ENCODE results near the gene CD180. TPM values are rescaled to one million over a fixed set of nuclear protein-coding genes. Genes with fewer than 3 reads are reported as not detected.

The CD180 gene
- total RNA-seq, 1 experiment from 2014 or later: not detected

GRCh38 chr5:67149951-67150523 is 46.6 kb downstream of the CD180 start (continued):
- TF ChIP-seq CTCF (IDR thresholded peaks at IDR 0.05 in 2 of 3, conservative IDR thresholded peaks at IDR 0.05 in 1 of 3; ENCODE audit: borderline replicate concordance in 1 of 3, insufficient read depth in 1 of 3, low read depth in 2 of 3, low read length in 2 of 3): peak; percentile 11 to 39 (median 39); a peak in 3 of 6 replicates
- TF ChIP-seq, protein P1, sequence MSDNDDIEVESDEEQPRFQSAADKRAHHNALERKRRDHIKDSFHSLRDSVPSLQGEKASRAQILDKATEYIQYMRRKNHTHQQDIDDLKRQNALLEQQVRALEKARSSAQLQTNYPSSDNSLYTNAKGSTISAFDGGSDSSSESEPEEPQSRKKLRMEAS (IDR thresholded peaks at IDR 0.05): no peak

DNA sequence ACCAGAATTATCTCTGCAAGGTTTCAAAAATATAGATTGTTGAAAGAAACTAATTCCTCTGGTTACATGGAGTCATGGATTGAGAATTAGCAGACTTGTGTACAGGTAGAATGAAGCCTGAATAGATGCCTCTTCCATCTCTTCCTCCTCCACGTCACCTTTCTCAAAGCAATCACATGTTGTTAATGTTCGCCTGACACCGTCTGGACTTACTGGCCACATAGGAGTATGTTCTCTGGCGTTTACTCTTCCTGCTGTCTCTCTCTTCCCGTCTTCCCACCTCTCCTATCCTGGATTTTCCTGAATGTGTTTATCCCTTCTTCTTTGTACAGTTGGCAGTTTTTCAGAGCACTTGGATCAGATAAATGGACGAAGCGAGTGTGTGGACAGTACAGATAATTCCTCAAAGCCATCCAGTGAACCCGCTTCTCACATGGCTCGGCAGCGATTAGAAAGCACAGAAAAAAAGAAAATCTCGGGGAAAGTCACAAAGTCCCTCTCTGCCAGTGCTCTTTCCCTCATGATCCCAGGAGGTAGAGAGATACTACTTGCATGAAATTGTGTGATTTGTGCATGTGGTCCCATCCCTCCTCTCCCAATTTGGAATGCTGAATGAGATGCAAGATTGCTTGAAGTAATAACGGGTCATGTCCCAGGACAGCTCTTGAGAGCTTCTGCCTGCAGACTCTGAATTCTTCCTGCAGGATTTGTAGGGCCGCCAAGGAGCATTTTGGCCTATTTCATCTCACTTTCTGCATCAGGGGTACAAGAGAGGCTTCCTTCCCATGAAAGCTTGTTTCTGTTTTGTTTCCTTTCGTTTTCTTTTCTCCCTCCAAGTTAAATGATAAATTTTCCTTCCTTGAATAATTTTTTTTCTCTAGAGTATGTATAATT is 47.3 kb downstream of the CD180 start:
- no peak for DNase-seq (ENCODE audit: low read depth, low spot score)
- no peak for ATAC-seq
- POLR2A ChIA-PET: interaction anchor here (1.4 kb wide), 1 partner anchor 17 kb away, joined by 4 read pairs; no protein-coding TSS in a partner anchor
- no peak overlapping the region for H3K4me2 ChIP-seq (ENCODE audit: low read length)
- no peak for TF ChIP-seq SIN3A (IDR thresholded peaks at IDR 0.05; ENCODE audit: low read depth)
- no peaks in the 10 kb centered on the region for H3K9me3 ChIP-seq (ENCODE audit: control insufficient read depth in 1 of 2, insufficient read depth in 1 of 2, low read depth in 1 of 2, low read length in 2 of 2)
- RAD21 ChIA-PET (ENCODE audit: low non-redundant PET in 1 of 2, low total read pairs in 2 of 2, uncharacterized antibody in 2 of 2, unreplicated experiment in 2 of 2): no interaction called here
- H3K79me2 ChIP-seq (ENCODE audit: insufficient read depth, low read length): no peaks in the 10 kb centered on the region
- H3K36me3 ChIP-seq (ENCODE audit: control insufficient read depth in 1 of 2, insufficient read depth in 2 of 2, low read length in 2 of 2): no peaks in the 10 kb centered on the region
- no peak overlapping the region for H3K9ac ChIP-seq (ENCODE audit: low read length)
- BruUV-seq (replicated peaks): no TSS peak
- no peak overlapping the region for H3K4me3 ChIP-seq (replicated peaks in 1 of 2; ENCODE audit: low read depth in 1 of 2, low read length in 2 of 2)
- H3K27ac ChIP-seq (ENCODE audit: low read depth, low read length): no peak overlapping the region
- no peaks in the 10 kb centered on the region for H3K9me2 ChIP-seq (ENCODE audit: insufficient read depth)
- H3K27me3 ChIP-seq (ENCODE audit: insufficient read depth, low read length): peaks cover 39% of the 10 kb centered on the region
- no peak overlapping the region for H2AFZ ChIP-seq (ENCODE audit: low read depth, low read length, poor library complexity, severe bottlenecking)
- intact Hi-C loops (cut with micrococcal nuclease): no loop called here
- CTCF ChIA-PET: interaction anchor here (0.9 to 1.3 kb wide), 4 partner anchors 17 to 334 kb away, joined by 3 to 4 read pairs (median 4); no protein-coding TSS in a partner anchor
- no peaks in the 10 kb centered on the region for H3K4me1 ChIP-seq (ENCODE audit: control insufficient read depth in 1 of 2, insufficient read depth in 2 of 2, low read length in 2 of 2)
- no peaks in the 10 kb centered on the region for H4K20me1 ChIP-seq (ENCODE audit: insufficient read depth)

All from HCT116 (cell line).